Measurements from ENCODE around the gene POLE4.
A peak's percentile ranks its signal among the peaks of the same experiment; 100 is the strongest.

Gene POLE4

GRCh38 chr2:74917702-74918619 is 40.5 kb upstream of the POLE4 start:
- no peak overlapping the region for H3K4me3 ChIP-seq (ENCODE audit: low read depth, low read length)
- DNase-seq (ENCODE audit: low read depth), result no peak
- TF ChIP-seq CTCF (IDR thresholded peaks at IDR 0.05; ENCODE audit: control insufficient read depth, extremely low read depth, insufficient read depth), result no peak

- peak; percentile 63 for TF ChIP-seq CTCF (IDR thresholded peaks at IDR 0.05; ENCODE audit: control insufficient read depth, extremely low read depth, insufficient read depth)
- DNase-seq (ENCODE audit: low read depth), result no peak
- no peak overlapping the region for H3K4me3 ChIP-seq (ENCODE audit: low read depth, low read length)
Observed at GRCh38 chr2:74919827-74920226, 38.6 kb upstream of the POLE4 start.

- no peak for TF ChIP-seq CTCF (IDR thresholded peaks at IDR 0.05; ENCODE audit: control insufficient read depth, extremely low read depth, insufficient read depth)
Observed at GRCh38 chr2:74921236-74921736, 37.2 kb upstream of the POLE4 start.

GRCh38 chr2:74922592-74923227 is 35.7 kb upstream of the POLE4 start:
- DNase-seq (ENCODE audit: low read depth), result no peak
- TF ChIP-seq CTCF (IDR thresholded peaks at IDR 0.05; ENCODE audit: control insufficient read depth, extremely low read depth, insufficient read depth), result no peak
- H3K4me3 ChIP-seq (ENCODE audit: low read depth, low read length), result no peak overlapping the region

More at GRCh38 chr2:74921236-74921736, 37.2 kb upstream of the POLE4 start:
- DNase-seq (ENCODE audit: low read depth), result no peak
- H3K4me3 ChIP-seq (ENCODE audit: low read depth, low read length), result no peak overlapping the region

DNA sequence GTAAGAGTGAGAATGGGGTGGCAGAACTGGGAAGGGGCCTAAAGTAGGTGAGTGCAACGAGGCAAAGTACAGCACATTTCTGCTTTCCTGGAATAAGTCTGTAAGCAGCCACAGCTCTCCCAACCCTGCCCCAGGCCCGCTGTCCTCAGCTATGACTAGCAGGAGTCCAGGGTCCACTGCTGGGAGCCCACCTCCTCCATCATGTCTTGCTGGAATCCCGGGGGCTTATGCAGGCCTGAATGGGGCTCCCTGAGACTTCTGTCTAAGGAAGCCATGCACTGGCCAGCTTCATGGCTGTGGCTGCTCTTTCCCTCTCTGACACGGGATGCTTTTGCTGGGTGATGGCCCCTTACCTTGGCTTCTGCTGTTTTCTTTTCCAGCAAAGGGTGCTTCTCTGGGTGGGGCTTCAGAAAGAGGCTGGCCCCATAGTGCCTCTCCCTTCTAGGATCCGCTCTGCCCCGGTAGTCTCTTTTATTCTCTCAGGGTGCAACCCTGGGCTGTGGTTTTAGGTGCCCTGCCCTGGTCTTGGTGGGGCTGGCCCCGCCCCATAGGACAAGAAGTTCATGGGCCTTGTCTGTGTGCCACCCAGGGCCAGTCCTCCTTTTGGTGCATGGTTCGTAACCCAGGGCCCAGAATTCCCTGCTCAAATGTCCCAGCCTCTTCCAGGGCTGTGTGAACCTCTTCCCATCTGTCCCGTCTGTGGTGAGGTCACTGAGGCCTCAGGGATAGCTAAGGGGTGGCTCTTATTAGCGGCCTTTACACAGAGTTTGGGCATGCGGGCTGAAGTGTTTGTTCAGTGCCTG is 33.8 kb upstream of the POLE4 start:
- TF ChIP-seq CTCF (IDR thresholded peaks at IDR 0.05; ENCODE audit: control insufficient read depth, extremely low read depth, insufficient read depth), result no peak
- DNase-seq (ENCODE audit: low read depth), result no peak
- no peak overlapping the region for H3K4me3 ChIP-seq (ENCODE audit: low read depth, low read length)

- no peak for TF ChIP-seq CTCF (IDR thresholded peaks at IDR 0.05; ENCODE audit: control insufficient read depth, extremely low read depth, insufficient read depth)
- DNase-seq (ENCODE audit: low read depth), result no peak
- no peak overlapping the region for H3K4me3 ChIP-seq (ENCODE audit: low read depth, low read length)
Observed at GRCh38 chr2:74925361-74925786, 33.1 kb upstream of the POLE4 start.

Measured in LNCaP clone FGC (cell line).